ENCODE results near the gene MCTP2. TPM values are rescaled to one million over a fixed set of nuclear protein-coding genes. Genes with fewer than 3 reads are reported as not detected.

The MCTP2 gene
- total RNA-seq, 1 donor from 2014 or later: 1.5 TPM

DNA sequence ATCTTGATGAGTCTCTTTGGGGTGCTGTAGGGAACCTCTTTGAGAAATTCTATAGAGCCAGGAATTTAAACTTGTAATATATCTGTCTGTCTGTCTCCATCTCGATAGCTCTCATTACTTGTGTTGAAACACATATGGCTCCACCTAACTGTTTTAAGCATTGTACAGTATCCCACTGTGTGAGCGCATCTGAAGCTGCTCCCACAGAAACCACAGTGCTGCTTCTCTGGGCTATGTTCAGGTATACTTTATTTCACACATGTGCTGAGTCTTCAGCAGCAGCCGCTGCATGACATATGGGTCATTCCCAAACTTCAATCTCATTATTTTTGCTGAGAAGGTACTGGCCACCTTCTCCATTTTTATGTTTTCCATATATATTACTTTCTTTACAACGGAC lies 63.9 kb downstream of the MCTP2 start:
- H3K27me3 Mint-ChIP-seq (ENCODE audit: unreplicated experiment): no peaks in the 10 kb centered on the region
- no peaks in the 10 kb centered on the region for H3K9me3 Mint-ChIP-seq (ENCODE audit: unreplicated experiment)
- H3K36me3 Mint-ChIP-seq (ENCODE audit: low read depth, unreplicated experiment): no peaks in the 10 kb centered on the region
- H3K4me1 Mint-ChIP-seq (ENCODE audit: unreplicated experiment): no peaks in the 10 kb centered on the region
- no peak overlapping the region for H3K4me3 Mint-ChIP-seq (ENCODE audit: unreplicated experiment)
- no peak for DNase-seq (ENCODE audit: low spot score)
- TF ChIP-seq, protein P1, sequence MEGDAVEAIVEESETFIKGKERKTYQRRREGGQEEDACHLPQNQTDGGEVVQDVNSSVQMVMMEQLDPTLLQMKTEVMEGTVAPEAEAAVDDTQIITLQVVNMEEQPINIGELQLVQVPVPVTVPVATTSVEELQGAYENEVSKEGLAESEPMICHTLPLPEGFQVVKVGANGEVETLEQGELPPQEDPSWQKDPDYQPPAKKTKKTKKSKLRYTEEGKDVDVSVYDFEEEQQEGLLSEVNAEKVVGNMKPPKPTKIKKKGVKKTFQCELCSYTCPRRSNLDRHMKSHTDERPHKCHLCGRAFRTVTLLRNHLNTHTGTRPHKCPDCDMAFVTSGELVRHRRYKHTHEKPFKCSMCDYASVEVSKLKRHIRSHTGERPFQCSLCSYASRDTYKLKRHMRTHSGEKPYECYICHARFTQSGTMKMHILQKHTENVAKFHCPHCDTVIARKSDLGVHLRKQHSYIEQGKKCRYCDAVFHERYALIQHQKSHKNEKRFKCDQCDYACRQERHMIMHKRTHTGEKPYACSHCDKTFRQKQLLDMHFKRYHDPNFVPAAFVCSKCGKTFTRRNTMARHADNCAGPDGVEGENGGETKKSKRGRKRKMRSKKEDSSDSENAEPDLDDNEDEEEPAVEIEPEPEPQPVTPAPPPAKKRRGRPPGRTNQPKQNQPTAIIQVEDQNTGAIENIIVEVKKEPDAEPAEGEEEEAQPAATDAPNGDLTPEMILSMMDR (IDR thresholded peaks at IDR 0.05; ENCODE audit: unreplicated experiment): no peak
- H3K27ac Mint-ChIP-seq (ENCODE audit: unreplicated experiment): no peak overlapping the region

DNA sequence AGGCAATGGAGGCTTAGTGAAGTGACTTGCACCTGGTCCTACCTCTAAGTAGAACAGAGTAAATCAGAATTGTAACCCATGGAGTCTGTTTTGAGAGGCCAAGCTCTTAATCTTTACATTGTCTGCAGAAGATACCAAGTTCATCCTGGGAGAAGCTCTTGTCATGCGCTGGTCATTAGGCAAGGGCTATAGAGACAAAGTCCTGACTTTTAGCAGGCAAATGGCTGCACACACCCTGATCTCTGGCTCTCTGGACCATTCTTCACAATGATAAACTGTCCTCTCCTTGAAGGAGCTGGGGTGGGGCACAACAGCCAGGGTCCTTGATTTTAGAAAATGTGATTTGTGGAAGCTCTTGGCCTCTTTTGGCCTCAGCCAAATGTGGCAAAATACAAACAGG lies 65.4 kb downstream of the MCTP2 start:
- no peak for DNase-seq (ENCODE audit: low spot score)
- Mint-ChIP-seq H3K27me3 (ENCODE audit: unreplicated experiment) (no peaks in the 10 kb centered on the region), H3K27ac (ENCODE audit: unreplicated experiment) (no peak overlapping the region), H3K4me3 (ENCODE audit: unreplicated experiment) (no peak overlapping the region), H3K4me1 (ENCODE audit: unreplicated experiment) (no peaks in the 10 kb centered on the region), H3K9me3 (ENCODE audit: unreplicated experiment) (no peaks in the 10 kb centered on the region), H3K36me3 (ENCODE audit: low read depth, unreplicated experiment) (no peaks in the 10 kb centered on the region)
- TF ChIP-seq, protein P1 (IDR thresholded peaks at IDR 0.05; ENCODE audit: unreplicated experiment): no peak

DNA sequence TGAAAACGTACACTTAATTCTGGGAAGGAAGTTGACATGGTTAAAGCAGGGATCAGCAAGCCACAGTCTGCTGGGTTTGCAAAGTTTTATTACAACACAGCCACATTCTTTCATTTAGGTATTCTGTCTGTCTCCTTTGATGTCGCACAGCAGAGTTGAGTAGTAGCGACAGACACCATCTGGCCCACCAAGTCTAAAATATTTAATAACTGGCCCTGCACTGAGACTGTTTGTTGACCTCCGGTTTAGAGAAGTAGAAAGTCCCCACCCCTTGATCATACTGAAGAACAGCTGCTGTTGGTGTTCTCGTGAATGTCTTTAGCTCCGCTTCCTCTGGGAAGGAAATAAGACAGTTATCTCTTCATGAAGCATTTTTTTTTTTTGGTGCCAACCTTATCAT lies 66.2 kb downstream of the MCTP2 start:
- no peak overlapping the region for H3K27ac Mint-ChIP-seq (ENCODE audit: unreplicated experiment)
- no peak for DNase-seq (ENCODE audit: low spot score)
- H3K9me3 Mint-ChIP-seq (ENCODE audit: unreplicated experiment): no peaks in the 10 kb centered on the region
- no peaks in the 10 kb centered on the region for H3K4me1 Mint-ChIP-seq (ENCODE audit: unreplicated experiment)
- H3K27me3 Mint-ChIP-seq (ENCODE audit: unreplicated experiment): no peaks in the 10 kb centered on the region
- TF ChIP-seq, protein P1 (IDR thresholded peaks at IDR 0.05; ENCODE audit: unreplicated experiment): no peak
- H3K4me3 Mint-ChIP-seq (ENCODE audit: unreplicated experiment): no peak overlapping the region
- H3K36me3 Mint-ChIP-seq (ENCODE audit: low read depth, unreplicated experiment): no peaks in the 10 kb centered on the region

DNA sequence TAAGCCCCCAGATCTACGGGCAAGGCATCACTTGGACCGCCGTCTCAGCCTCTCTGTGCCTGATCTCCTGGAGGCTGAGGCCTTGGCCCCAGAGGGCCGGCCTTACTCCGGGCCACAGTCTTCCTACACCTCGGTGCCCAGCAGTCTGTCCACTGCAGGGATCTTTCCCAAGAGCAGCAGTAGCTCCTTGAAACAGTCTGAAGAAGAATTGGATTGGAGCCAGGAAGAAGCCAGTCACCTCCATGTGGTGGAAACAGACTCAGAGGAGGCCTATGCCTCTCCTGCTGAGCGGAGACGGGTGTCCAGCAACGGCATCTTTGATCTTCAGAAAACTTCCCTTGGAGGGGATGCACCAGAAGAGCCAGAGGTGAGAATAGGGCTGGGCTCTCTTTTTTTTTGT lies 67.0 kb downstream of the MCTP2 start:
- H3K27ac Mint-ChIP-seq (ENCODE audit: unreplicated experiment): no peak overlapping the region
- TF ChIP-seq, protein P1 (IDR thresholded peaks at IDR 0.05; ENCODE audit: unreplicated experiment): no peak
- no peaks in the 10 kb centered on the region for H3K36me3 Mint-ChIP-seq (ENCODE audit: low read depth, unreplicated experiment)
- H3K27me3 Mint-ChIP-seq (ENCODE audit: unreplicated experiment): no peaks in the 10 kb centered on the region
- no peak for DNase-seq (ENCODE audit: low spot score)
- no peaks in the 10 kb centered on the region for H3K9me3 Mint-ChIP-seq (ENCODE audit: unreplicated experiment)
- H3K4me3 Mint-ChIP-seq (ENCODE audit: unreplicated experiment): no peak overlapping the region
- H3K4me1 Mint-ChIP-seq (ENCODE audit: unreplicated experiment): no peaks in the 10 kb centered on the region

DNA sequence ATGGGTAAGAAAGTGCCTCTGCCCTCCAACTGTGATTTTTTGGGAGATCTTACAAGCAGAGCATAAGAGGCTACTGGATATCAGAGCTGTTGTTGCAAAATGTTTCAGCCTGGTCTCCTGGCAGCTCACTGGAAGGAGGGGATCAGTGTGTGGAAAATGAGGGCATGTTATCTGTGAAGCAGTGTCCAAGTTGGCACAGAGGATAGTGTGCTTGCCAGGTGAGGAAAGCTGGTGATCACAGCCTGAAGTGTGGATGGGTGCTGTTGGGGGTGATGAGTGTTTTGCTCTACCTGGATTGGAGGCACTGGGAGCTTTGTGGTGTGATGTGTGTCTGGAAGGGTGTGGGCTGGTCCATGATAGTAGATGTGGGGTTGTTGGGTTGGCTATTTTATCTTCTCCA lies 69.3 kb downstream of the MCTP2 start:
- Mint-ChIP-seq H3K27me3 (ENCODE audit: unreplicated experiment) (no peaks in the 10 kb centered on the region), H3K9me3 (ENCODE audit: unreplicated experiment) (no peaks in the 10 kb centered on the region), H3K4me1 (ENCODE audit: unreplicated experiment) (no peaks in the 10 kb centered on the region), H3K4me3 (ENCODE audit: unreplicated experiment) (no peak overlapping the region), H3K36me3 (ENCODE audit: low read depth, unreplicated experiment) (no peaks in the 10 kb centered on the region), H3K27ac (ENCODE audit: unreplicated experiment) (no peak overlapping the region)
- TF ChIP-seq, protein P1 (IDR thresholded peaks at IDR 0.05; ENCODE audit: unreplicated experiment): no peak
- DNase-seq (ENCODE audit: low spot score): no peak
